Measurements from ENCODE around the gene SORCS2.

GRCh38 chr4:7148337-7148736 lies 44.0 kb upstream of the SORCS2 start:
- TF ChIP-seq POLR2A (IDR thresholded peaks at IDR 0.05) (no peak), CTCF (IDR thresholded peaks at IDR 0.05) (no peak)

Measured in uterus (tissue), 2 donors.